Activated naive CD4-positive, alpha-beta T cell treated with anti-CD3 and anti-CD28 coated beads, Interleukin-2, amount 50 U/mL, for 24 hours (primary cell): ENCODE results near the gene DCC.
"Not testable (repeated sequence)": the region's sequence is repeated elsewhere in the genome, so short reads cannot be mapped to it uniquely, and the experiment has no call there.

ENCODE experiments used
- H3K27ac Mint-ChIP-seq: one replicate; pipeline ENCODE4 v1.8.0; 2021; ENCODE audit warnings: mild to moderate bottlenecking, mixed read lengths
- H3K27me3 Mint-ChIP-seq: one replicate; pipeline ENCODE4 v1.8.0; 2021; ENCODE audit warnings: mixed read lengths
- H3K36me3 Mint-ChIP-seq: one replicate; pipeline ENCODE4 v1.8.0; 2021; ENCODE audit warnings: mixed read lengths
- H3K4me1 Mint-ChIP-seq: one replicate; pipeline ENCODE4 v1.8.0; 2021; ENCODE audit warnings: mixed read lengths
- H3K4me3 Mint-ChIP-seq: one replicate; pipeline ENCODE4 v1.8.0; 2021; ENCODE audit warnings: mild to moderate bottlenecking, mixed read lengths
- H3K9me3 Mint-ChIP-seq: one replicate; pipeline ENCODE4 v1.8.0; 2021; ENCODE audit warnings: mixed read lengths

The DCC gene

DNA sequence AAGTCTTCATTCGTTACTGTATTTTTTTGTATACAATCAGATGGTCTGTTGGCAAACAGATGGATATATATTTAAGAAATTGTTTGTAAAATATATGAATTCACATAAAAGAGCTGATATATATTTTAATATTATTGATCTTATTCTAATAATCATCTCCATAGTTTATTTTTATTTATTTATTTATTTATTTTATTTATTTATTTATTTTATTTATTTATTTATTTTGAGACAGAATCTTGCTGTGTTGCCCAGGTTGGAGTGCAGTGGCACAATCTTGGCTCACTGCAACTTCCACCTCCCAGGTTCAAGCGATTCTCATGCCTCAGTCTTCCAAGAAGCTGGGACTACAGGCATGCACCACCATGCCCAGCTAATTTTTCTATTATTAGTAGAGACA lies 1128.2 kb downstream of the DCC start:
- H3K36me3 Mint-ChIP-seq, H3K9me3 Mint-ChIP-seq, H3K4me3 Mint-ChIP-seq, H3K4me1 Mint-ChIP-seq, H3K27ac Mint-ChIP-seq, H3K27me3 Mint-ChIP-seq: not testable (repeated sequence)

GRCh38 chr18:53472546-53472945 lies 1132.5 kb downstream of the DCC start:
- H3K27me3 Mint-ChIP-seq: no peaks in the 10 kb centered on the region
- H3K4me1 Mint-ChIP-seq: no peaks in the 10 kb centered on the region
- no peak overlapping the region for H3K27ac Mint-ChIP-seq
- no peaks in the 10 kb centered on the region for H3K36me3 Mint-ChIP-seq
- no peaks in the 10 kb centered on the region for H3K9me3 Mint-ChIP-seq
- H3K4me3 Mint-ChIP-seq: no peak overlapping the region

- H3K27ac Mint-ChIP-seq: no peak overlapping the region
- no peaks in the 10 kb centered on the region for H3K36me3 Mint-ChIP-seq
- no peaks in the 10 kb centered on the region for H3K9me3 Mint-ChIP-seq
- no peaks in the 10 kb centered on the region for H3K4me1 Mint-ChIP-seq
- H3K4me3 Mint-ChIP-seq: no peak overlapping the region
- H3K27me3 Mint-ChIP-seq: no peaks in the 10 kb centered on the region
These were observed 1138.2 kb downstream of the DCC start for GRCh38 chr18:53478155-53478554.

DNA sequence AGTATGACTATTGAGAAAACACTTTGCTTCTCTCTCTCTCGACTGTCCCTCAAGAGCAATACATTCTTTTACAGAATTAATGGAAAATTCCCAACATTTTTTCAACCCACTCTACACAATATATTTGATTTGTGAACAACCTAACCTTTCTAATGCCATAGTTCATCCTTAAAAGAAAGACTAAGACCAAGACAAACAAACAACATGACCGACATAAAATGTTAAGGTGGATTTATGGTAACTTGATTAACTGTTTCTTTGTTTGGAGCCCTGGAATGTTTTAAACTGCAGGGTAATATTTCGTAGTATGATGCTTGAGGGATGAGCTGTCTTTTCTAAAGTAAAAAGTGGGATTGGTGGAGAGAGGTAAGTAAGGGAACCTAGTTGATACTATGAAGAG lies 1146.3 kb downstream of the DCC start:
- Mint-ChIP-seq H3K27me3 (no peaks in the 10 kb centered on the region), H3K9me3 (no peaks in the 10 kb centered on the region), H3K4me1 (no peaks in the 10 kb centered on the region), H3K4me3 (no peak overlapping the region), H3K27ac (no peak overlapping the region), H3K36me3 (no peaks in the 10 kb centered on the region)

DNA sequence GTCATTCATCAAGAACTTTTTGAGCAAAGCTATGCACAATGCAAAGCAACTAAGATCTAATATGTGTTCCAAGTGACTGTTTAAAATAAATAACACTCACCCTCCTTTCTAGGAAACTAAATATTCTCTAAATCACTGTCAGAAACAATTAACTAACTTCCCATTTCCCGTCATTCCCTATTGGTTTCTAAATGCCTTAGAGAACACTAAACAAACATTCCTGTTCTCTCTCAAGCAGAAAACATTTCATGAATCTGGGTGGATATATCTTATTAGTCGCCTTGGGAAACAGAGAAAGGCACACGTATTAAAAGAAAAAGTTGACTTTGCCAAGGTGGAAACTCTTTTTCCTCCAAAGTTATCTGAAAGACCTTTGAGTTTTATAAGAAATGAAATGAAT lies 1149.3 kb downstream of the DCC start:
- H3K27me3 Mint-ChIP-seq: no peaks in the 10 kb centered on the region
- no peaks in the 10 kb centered on the region for H3K36me3 Mint-ChIP-seq
- H3K9me3 Mint-ChIP-seq: no peaks in the 10 kb centered on the region
- H3K4me3 Mint-ChIP-seq: no peak overlapping the region
- no peak overlapping the region for H3K27ac Mint-ChIP-seq
- no peaks in the 10 kb centered on the region for H3K4me1 Mint-ChIP-seq

DNA sequence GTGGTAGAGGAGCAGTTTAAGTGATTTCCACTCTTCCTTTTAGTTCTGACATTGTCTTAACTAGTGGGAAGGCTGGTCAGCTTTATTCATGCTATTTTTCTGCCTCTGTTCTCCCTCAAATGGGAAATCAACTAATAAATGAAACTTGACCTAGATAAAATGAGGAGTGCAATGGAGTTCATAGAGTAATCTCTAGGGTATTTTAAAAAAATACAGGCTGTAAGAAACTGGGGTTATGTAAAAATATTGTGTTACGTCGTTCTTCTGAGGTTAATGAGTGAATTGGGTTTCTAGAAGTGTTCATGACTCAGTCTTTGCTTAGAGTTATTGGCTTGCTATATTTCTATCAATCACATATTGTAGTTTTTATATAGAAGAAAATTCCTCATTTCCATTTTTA lies 1150.0 kb downstream of the DCC start:
- Mint-ChIP-seq H3K4me3 (no peak overlapping the region), H3K9me3 (no peaks in the 10 kb centered on the region), H3K27ac (no peak overlapping the region), H3K27me3 (no peaks in the 10 kb centered on the region), H3K4me1 (no peaks in the 10 kb centered on the region), H3K36me3 (no peaks in the 10 kb centered on the region)

GRCh38 chr18:53496028-53496427 lies 1156.0 kb downstream of the DCC start:
- H3K27me3 Mint-ChIP-seq: no peaks in the 10 kb centered on the region
- H3K4me3 Mint-ChIP-seq: no peak overlapping the region

DNA sequence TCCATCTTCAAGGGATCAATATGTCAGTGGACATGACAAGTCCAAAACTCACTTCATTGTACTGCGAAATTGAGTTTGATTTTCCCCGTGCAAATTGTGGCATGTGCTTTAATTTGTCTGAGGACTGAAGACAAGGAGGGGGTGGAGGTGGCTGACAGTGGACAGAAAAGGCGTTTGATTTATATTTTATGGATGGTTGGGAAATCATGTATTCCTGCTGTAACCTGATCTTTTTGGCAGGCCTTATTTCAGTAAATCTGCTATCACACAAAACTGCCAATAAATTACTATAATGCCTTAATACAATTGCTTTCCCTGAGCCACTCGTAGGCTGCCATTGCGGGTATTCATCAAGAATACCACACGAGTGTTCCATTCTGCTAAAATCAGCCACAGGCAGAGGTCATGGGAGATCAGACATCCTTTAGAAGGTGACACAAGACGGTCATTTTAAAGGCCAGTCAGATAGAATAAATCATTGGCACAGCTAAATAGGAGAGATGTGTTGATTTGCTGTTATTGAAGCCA lies 1164.0 kb downstream of the DCC start:
- Mint-ChIP-seq H3K4me1 (no peaks in the 10 kb centered on the region), H3K4me3 (no peak overlapping the region), H3K9me3 (no peaks in the 10 kb centered on the region), H3K27me3 (no peaks in the 10 kb centered on the region), H3K36me3 (no peaks in the 10 kb centered on the region), H3K27ac (no peak overlapping the region)

More at GRCh38 chr18:53496028-53496427, 1156.0 kb downstream of the DCC start:
- H3K9me3 Mint-ChIP-seq: peaks cover 5% of the 10 kb centered on the region
- no peaks in the 10 kb centered on the region for H3K36me3 Mint-ChIP-seq
- H3K4me1 Mint-ChIP-seq: no peaks in the 10 kb centered on the region
- H3K27ac Mint-ChIP-seq: no peak overlapping the region

- Mint-ChIP-seq H3K36me3 (no peaks in the 10 kb centered on the region), H3K27ac (no peak overlapping the region), H3K4me1 (no peaks in the 10 kb centered on the region), H3K4me3 (no peak overlapping the region), H3K9me3 (no peaks in the 10 kb centered on the region), H3K27me3 (no peaks in the 10 kb centered on the region)
These were observed 1168.5 kb downstream of the DCC start for GRCh38 chr18:53508529-53508928.

DNA sequence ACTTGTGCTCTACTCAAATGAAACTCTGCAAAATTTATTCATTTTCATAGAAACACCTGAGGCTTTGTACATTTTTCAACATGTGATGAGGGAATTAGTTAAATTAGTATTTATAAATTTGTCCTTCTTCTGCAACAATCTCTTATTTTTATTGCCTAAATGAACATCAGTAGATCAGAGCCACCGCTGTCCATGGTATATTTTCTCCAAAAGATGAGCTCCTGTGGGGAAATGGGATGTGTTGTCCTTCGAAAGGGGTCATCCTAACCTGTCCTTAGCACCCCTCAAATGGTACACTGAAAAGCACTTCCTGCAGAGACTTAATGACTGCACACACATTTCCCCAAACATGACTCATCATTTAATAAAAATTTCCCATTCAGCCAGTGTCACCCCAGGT lies 1169.9 kb downstream of the DCC start:
- Mint-ChIP-seq H3K4me3 (no peak overlapping the region), H3K9me3 (no peaks in the 10 kb centered on the region), H3K36me3 (no peaks in the 10 kb centered on the region), H3K27ac (no peak overlapping the region), H3K4me1 (no peaks in the 10 kb centered on the region), H3K27me3 (no peaks in the 10 kb centered on the region)

GRCh38 chr18:53511725-53512124 lies 1171.7 kb downstream of the DCC start:
- H3K36me3 Mint-ChIP-seq, H3K27ac Mint-ChIP-seq, H3K4me1 Mint-ChIP-seq, H3K4me3 Mint-ChIP-seq, H3K27me3 Mint-ChIP-seq, H3K9me3 Mint-ChIP-seq: not testable (repeated sequence)

DNA sequence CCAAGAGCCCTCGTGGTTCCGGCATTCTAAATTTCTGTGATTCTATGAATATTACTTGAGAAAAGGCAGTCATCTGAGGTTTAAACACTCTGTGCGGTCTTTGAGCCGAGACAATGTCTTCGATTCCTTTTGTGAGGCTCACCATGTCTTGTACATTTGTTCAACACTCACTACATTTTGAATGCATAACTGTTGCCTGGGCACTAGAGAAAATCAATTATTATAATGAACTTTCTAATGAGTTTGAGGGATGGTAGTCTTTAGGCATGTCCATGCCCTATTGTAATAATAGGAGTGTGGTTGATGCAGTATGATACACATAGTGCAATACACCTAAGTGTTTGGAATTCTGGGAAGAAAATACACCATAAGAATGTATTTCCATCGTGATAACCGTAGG lies 1181.1 kb downstream of the DCC start:
- Mint-ChIP-seq H3K27ac (no peak overlapping the region), H3K9me3 (no peaks in the 10 kb centered on the region), H3K36me3 (no peaks in the 10 kb centered on the region), H3K27me3 (no peaks in the 10 kb centered on the region), H3K4me3 (no peak overlapping the region), H3K4me1 (no peaks in the 10 kb centered on the region)

DNA sequence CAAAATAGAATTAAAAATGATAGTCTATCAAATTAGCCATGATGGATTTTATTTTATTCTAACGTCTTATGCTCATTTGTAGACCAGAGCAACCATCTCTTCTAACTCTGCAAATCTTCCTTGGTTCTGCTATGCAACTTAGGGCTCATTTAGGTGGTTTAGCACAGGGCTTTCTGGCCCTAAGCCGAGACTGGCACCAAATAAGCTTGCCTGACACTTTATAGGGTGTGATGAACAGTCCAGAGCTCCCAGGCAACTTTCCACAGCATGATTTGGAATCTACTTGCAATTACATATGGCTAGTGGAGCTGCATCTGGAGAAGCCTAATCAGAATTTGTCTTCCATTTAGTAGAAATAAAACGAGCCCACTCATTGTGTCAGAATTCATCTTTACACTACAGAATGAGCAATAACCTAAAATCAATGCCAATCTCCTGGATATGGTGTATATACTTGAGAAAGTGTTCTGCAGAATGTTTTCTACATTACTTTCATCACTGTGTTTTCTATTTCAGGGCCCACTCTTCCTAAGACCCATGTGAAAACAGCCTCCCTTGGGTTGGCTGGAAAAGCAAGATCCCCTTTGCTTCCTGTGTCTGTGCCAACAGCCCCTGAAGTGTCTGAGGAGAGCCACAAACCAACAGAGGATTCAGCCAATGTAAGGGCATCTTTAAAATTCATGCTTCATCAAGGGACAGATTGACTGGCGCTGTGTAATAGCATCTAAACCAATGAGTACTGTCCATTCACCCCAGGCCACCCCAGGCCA lies 1186.3 kb downstream of the DCC start:
- Mint-ChIP-seq H3K27me3 (no peaks in the 10 kb centered on the region), H3K4me1 (no peaks in the 10 kb centered on the region), H3K9me3 (no peaks in the 10 kb centered on the region), H3K4me3 (no peak overlapping the region), H3K27ac (no peak overlapping the region), H3K36me3 (no peaks in the 10 kb centered on the region)

DNA sequence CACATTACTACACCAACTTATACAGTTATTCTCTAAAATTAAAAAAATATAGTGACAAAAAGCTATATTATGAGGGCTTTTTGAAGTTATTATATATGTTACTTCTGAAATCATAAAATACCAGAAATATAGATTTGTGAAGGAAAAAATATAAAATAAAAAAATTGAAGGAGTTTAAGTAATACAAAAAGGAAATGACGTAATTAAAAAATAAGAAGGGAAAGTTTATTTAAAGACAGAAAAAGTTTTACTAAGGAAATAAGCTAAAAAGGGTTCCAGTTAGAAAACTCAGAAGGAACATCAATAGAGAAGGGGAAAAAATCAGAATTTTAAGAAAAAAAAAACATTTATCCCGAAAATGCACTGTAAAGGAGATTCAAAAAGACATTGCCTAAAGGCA lies 1187.4 kb downstream of the DCC start:
- H3K4me1 Mint-ChIP-seq: no peaks in the 10 kb centered on the region
- no peaks in the 10 kb centered on the region for H3K9me3 Mint-ChIP-seq
- H3K36me3 Mint-ChIP-seq: no peaks in the 10 kb centered on the region
- H3K4me3 Mint-ChIP-seq: no peak overlapping the region
- H3K27ac Mint-ChIP-seq: no peak overlapping the region
- H3K27me3 Mint-ChIP-seq: no peaks in the 10 kb centered on the region

GRCh38 chr18:53531187-53531586 lies 1191.2 kb downstream of the DCC start:
- Mint-ChIP-seq H3K4me3 (no peak overlapping the region), H3K27me3 (no peaks in the 10 kb centered on the region), H3K4me1 (no peaks in the 10 kb centered on the region), H3K27ac (no peak overlapping the region), H3K9me3 (no peaks in the 10 kb centered on the region), H3K36me3 (no peaks in the 10 kb centered on the region)

- Mint-ChIP-seq H3K27me3 (no peaks in the 10 kb centered on the region), H3K9me3 (no peaks in the 10 kb centered on the region)
These were observed 1191.9 kb downstream of the DCC start for GRCh38 chr18:53531896-53532295.

DNA sequence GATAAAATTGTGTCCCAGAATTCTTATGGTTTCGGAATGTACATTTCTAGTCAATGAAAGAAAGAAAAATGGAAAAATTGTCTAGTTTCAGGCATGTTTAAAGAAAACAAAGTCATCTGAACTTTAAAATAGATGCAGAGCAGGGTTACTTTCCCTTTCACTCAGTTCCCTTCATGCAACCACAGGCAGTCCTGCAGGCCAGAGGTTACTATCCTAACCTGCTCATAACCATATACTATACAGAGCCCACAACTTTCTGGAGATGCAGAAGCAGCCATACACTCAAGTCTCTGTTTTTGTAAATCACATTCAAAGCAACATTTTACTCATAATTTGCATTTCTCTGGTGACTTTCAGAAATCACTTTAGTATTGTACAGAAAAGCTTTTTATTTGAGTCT lies 1194.2 kb downstream of the DCC start:
- Mint-ChIP-seq H3K4me3 (no peak overlapping the region), H3K9me3 (no peaks in the 10 kb centered on the region), H3K4me1 (no peaks in the 10 kb centered on the region), H3K36me3 (no peaks in the 10 kb centered on the region), H3K27me3 (no peaks in the 10 kb centered on the region), H3K27ac (no peak overlapping the region)

More at GRCh38 chr18:53531896-53532295, 1191.9 kb downstream of the DCC start:
- Mint-ChIP-seq H3K4me1 (no peaks in the 10 kb centered on the region), H3K36me3 (no peaks in the 10 kb centered on the region), H3K4me3 (no peak overlapping the region), H3K27ac (no peak overlapping the region)
